GM21717 (cell line): Measurements from ENCODE around the gene SLC6A4.

Source experiments
- ATAC-seq: cut with Tn5 transposase; IDR thresholded peaks from one replicate; pipeline ENCODE4 v1.9.1; 2021; ENCODE audit warnings: mild to moderate bottlenecking, moderate library complexity; ENCODE audit not compliant: unreplicated experiment

SLC6A4 gene

GRCh38 chr17:30235386-30236296 is at the start of gene SLC6A4:
TSS of gene SLC6A4 (minus strand) at chr17:30235697. CDS start at chr17:30221958, 13,739 bp downstream.
- no peak for ATAC-seq

- ATAC-seq: no peak
Observed at GRCh38 chr17:30279156-30279555, 43.7 kb upstream of the SLC6A4 start.

GRCh38 chr17:30278032-30278431 is 42.5 kb upstream of the SLC6A4 start:
- ATAC-seq: no peak

DNA sequence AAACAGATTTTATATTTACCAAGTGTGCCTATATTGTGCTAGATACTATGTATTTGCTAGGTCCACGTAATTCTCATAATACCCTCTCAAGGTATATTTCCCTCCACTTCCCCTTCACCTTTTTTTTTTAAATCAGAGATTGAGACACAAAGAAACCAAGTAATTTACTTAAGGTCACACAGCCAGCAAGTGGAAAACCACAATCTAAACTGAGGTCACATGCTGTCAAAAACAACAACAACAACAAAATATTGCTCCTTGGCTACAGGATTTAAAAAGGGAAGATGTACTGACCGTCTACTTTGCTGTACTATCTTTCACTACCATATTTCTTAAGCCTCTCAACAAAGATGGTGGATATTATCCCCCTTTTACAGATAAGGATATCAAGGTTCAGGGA is 40.4 kb upstream of the SLC6A4 start:
- ATAC-seq: no peak

- ATAC-seq: no peak
Observed at GRCh38 chr17:30274887-30275286, 39.4 kb upstream of the SLC6A4 start.

DNA sequence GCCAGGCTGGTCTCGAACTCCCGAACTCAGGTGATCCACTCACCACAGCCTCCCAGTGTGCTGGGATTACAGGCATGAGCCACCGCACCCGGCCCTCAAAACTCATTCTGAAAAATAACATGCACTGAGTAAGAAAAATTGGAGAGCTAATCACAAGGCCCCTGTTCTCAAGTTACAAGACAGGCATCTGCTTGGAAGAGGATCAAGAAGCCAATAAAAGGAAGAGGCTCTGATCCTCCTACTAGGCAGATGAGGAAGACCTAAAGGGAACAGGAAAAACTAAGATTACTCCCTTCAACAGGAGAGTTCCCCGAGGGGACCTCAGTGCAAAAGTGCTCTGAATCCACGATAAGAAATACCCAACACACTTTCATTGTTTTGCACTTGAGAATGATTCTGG is 37.9 kb upstream of the SLC6A4 start:
- no peak for ATAC-seq

- ATAC-seq: no peak
Observed at GRCh38 chr17:30271102-30271501, 35.6 kb upstream of the SLC6A4 start.

DNA sequence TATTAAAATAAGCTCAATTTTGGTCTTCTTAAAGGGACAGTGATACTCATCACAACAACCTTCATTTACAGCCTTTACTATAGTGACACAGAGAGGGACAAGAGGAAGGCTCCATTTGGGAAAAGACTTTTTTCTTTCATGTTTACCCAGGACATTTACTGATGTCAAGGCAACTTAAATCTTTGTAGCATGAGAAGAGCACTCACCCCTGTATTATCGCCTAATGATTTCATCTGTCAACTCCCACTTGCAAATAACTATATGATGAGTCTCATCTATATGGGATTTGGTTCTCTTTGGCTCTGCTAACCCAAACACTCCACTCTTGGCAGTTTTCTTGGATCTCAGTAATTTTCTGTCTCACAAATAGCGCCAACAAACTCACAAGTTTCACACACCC is 32.1 kb upstream of the SLC6A4 start:
- no peak for ATAC-seq

DNA sequence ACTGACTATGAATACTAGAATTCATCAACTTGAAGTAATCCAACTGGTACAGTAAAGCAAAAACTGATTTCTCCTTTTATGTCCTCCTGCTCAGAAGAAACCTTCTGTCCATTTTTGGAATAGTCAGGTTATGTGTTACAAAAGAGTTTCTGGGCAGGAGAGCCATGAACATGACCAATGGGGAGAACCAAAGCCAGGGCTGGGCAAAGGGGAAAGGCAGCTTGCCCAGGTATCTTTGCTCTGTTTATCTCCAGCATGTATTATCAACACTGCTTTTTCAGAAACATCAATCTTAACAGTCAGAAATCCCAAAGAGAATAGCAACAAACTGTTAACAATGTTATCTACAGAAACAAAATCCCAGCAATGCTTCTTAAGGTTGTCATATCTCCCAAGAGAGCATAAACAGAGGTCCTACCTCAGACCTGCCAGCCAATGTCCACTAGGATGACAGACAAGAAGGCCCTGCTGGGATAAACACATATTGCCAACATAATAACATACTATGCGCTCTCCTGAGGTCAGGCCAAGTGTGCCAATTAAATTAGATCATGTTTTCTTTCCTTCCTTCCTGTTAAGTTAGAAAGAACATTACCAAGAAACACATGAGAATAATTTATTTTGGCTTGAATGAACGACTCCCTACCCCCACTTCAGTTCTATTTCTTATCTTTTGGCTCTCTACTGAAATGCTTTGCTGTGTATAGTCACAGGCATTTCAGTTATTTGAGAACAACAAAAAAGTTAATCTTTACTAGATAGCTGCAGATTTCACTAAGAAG is 28.2 kb upstream of the SLC6A4 start:
- ATAC-seq: no peak

GRCh38 chr17:30256756-30257506 is 21.4 kb upstream of the SLC6A4 start:
- ATAC-seq: no peak

DNA sequence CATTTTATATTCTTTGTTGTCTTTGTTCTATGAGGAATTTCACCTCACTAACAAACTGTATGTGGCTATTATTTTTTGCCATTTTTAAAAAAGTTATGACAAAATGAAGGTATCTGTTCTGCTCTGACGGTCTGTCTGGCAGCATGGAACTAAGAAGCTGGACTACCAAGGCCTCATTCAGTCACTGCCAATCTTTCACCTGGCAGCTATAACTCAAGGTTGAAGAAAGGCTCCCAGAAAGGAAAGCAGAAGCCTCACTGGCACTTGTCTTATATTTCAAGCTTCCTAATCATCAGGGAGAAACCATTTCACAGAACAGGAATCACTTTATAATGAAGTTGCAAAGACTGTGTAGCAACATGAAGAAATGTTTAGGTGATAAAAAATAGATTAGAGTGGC is 18.7 kb upstream of the SLC6A4 start:
- no peak for ATAC-seq

DNA sequence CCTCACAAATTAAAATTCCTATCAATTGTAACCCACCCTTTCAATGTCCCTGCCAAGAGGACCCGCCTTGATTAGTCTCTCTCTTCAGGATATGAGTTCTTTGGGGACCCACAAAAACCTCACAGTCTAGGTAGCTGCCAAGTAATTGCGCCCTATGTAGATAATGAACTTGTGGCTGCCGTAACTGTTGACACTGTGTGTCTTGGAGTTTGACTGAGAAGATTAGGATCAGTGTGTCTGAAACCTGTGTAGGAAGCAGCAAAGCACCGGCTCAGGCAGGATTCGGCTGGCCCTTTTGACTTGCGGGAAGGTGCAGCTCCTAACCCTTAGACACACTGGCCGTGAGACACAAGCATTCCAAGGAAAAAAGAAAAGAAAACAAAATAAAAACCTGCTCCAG is 17.8 kb upstream of the SLC6A4 start:
- no peak for ATAC-seq

- ATAC-seq: no peak
Observed at GRCh38 chr17:30251931-30252330, 16.4 kb upstream of the SLC6A4 start.

GRCh38 chr17:30249460-30249859 is 14.0 kb upstream of the SLC6A4 start:
- no peak for ATAC-seq

DNA sequence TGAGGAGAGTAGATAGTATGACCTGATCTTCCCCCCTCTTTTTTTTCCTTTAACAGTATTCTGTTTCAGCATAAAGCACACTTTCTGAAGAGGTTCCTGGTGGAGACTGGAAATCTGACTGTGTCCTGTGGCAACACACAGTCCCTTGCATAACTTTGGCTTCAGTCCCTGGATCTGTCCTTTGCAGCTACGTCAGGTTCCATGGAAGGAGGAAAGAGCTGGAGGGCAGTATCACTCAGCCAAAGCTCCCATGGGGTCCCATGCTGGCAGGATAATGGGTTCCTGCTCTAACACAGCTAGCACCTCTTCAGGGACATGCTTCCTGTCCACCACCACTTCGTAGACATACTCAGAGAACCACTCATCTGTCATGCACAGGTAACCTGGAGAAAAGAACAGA is 13.3 kb upstream of the SLC6A4 start:
- no peak for ATAC-seq

DNA sequence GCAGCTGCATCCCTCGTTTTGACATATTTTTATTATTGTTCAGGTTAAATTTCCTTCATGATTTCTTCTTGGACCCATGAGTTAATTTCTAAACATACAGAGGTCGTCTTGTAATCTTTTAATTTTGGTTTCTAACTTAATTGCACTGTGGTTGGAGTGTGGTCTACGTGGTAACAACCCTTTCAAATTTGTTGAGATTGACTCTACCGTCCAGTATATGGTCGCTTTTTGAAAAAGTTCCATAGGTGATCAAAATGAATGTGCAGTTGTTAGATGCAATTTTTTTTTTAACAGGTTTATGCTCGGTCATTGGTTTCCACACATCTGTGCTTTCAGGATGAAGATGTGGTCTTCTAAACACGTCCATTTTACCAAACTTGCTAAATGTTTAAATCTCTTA is 11.0 kb upstream of the SLC6A4 start:
- ATAC-seq: no peak

DNA sequence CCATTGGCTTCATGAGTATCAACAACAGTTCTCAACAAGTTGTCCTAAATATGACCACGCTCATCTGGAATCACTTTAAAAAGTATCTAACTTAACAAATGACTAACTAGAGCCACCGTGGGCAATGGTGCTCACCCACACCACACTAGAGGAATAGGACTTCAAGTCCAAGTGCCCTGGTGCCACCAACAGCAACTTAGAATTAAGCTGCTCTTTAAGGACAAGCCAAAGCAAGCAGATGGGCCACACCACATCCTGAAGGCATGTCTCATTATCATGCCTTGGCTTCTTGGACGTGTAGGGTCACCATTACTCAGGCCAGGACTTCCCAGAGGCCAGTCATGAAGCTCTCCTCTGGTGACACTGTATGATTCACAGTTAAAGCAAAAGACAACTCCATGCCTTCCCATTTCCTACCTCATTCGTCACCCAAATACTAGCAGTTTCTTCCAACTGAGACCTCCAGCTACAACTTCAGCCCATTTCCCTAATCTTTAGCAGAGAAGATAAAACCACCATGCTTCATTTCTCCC is 9.4 kb upstream of the SLC6A4 start:
- ATAC-seq: no peak

- no peak for ATAC-seq
Observed at GRCh38 chr17:30243568-30243967, 8.1 kb upstream of the SLC6A4 start.

- ATAC-seq: no peak
Observed at GRCh38 chr17:30243002-30243401, 7.5 kb upstream of the SLC6A4 start.

DNA sequence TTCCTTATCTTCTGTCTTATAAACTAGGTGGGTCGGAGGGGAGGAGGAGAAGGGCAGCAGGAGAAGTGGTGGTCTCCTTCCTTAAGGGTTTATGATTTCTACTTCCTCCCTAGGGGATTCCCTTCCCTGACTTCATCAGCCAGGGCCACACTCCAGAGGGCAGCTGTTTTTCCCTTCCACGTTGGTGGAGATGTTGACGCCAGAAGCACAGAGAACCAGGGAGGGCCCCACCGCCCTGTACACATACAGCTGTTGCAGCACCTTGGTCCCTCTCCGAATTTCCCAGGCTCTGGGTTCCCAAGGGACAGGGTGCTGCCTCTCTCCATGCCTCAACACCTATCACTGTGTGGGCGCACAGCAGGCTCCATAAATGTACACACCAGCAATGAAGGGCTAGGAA is 5.6 kb upstream of the SLC6A4 start:
- no peak for ATAC-seq

GRCh38 chr17:30240177-30240576 is 4.7 kb upstream of the SLC6A4 start:
- no peak for ATAC-seq
